ENCODE results near the gene P3H4. TPM values are rescaled to one million over a fixed set of nuclear protein-coding genes. Genes with fewer than 3 reads are reported as not detected.
"Not testable (repeated sequence)": the region's sequence is repeated elsewhere in the genome, so short reads cannot be mapped to it uniquely, and the experiment has no call there.

Gene P3H4
- total and polyA plus RNA-seq, 10 donors = 3.3 to 7.1 (median 5.8) TPM

- TF ChIP-seq POLR2AphosphoS5 (IDR thresholded peaks at IDR 0.05) (no peak), POLR2A (IDR thresholded peaks at IDR 0.05) (no peak)
- TF ChIP-seq, protein P1, sequence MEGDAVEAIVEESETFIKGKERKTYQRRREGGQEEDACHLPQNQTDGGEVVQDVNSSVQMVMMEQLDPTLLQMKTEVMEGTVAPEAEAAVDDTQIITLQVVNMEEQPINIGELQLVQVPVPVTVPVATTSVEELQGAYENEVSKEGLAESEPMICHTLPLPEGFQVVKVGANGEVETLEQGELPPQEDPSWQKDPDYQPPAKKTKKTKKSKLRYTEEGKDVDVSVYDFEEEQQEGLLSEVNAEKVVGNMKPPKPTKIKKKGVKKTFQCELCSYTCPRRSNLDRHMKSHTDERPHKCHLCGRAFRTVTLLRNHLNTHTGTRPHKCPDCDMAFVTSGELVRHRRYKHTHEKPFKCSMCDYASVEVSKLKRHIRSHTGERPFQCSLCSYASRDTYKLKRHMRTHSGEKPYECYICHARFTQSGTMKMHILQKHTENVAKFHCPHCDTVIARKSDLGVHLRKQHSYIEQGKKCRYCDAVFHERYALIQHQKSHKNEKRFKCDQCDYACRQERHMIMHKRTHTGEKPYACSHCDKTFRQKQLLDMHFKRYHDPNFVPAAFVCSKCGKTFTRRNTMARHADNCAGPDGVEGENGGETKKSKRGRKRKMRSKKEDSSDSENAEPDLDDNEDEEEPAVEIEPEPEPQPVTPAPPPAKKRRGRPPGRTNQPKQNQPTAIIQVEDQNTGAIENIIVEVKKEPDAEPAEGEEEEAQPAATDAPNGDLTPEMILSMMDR (IDR thresholded peaks at IDR 0.05 in 8 of 11, conservative IDR thresholded peaks at IDR 0.05 in 3 of 11) = no peak
- Histone ChIP-seq H3K4me1 (peaks cover 4 to 23% (median 18%) of the 10 kb centered on the region in 6 donors), H3K4me3 (peak overlapping the region; percentile 81 to 93 (median 84)), H3K27ac (peak overlapping the region in 5 of 8 donors; percentile 65 to 85 (median 74)), H3K27me3 (replicated peaks in 1 of 7) (peaks cover 0 to 8% (median 0%) of the 10 kb centered on the region in 7 donors), H3K9me3 (no peaks in the 10 kb centered on the region), H3K36me3 (peaks cover 0 to 22% (median 7%) of the 10 kb centered on the region in 6 donors)
- no peak for DNase-seq
- WGBS, 5 donors = 48 to 60% (median 53%) methylated on average over 21 of the region's 21 CpGs
- intact Hi-C loops (cut with DNase I; ENCODE audit: low total_unique reads) = no loop called here
Measured at GRCh38 chr17:41836550-41837196, 24.9 kb upstream of the P3H4 start.

GRCh38 chr17:41835800-41836549 lies 24.2 kb upstream of the P3H4 start, which contains the start of gene NT5C3B:
Gene NT5C3B, minus strand, starts transcription at chr17:41836232. Its CDS starts 39 bp downstream, at chr17:41836193.
- WGBS, 5 donors = 1% methylated on average over 52 to 72 of the region's 72 CpGs
- DNase-seq = peak; percentile 88
- Histone ChIP-seq H3K36me3 (peaks cover 0 to 29% (median 14%) of the 10 kb centered on the region in 6 donors), H3K9me3 (no peaks in the 10 kb centered on the region), H3K27me3 (replicated peaks in 1 of 7) (peaks cover 0 to 8% (median 0%) of the 10 kb centered on the region in 7 donors), H3K4me1 (peaks cover 4 to 23% (median 18%) of the 10 kb centered on the region in 6 donors), H3K27ac (peak within 1 kb of the TSS in 7 of 8 donors; percentile 46 to 85 (median 73)), H3K4me3 (peak within 1 kb of the TSS; percentile 81 to 93 (median 84))
- intact Hi-C loops (cut with DNase I; ENCODE audit: low total_unique reads) = no loop called here
- TF ChIP-seq POLR2AphosphoS5 (IDR thresholded peaks at IDR 0.05) = peak; percentile 76 to 78 (median 78)
- TF ChIP-seq POLR2A (IDR thresholded peaks at IDR 0.05) = no peak

DNA sequence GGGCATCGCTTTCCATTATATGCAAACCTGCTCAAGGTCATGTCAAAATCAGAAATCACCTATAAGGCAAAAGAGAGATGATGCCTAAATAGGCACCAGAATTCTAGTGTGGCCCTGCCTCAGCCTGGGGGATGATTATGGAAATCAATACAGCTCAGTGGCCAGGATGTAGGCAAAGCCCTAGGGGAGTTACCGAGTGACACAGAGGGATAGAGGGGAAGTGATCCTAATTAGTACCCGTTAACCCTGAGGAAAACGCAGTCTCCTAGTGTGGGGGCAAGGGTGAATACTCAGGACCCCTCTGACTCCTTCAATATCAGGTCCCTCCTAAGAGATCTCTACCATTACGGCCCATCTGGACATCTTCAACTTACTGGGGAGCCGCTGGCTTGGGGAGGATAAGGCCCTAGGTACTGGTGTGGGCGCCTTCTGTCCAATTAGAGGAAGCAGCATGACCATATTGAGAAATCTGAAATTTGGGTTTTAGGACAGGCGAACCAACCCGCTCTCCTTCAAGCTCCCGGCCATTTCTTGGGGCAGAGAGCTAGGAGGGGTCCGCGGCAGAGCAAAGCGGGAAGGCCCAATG lies 23.6 kb upstream of the P3H4 start:
- peak overlapping the region; percentile 81 to 93 (median 84) for H3K4me3 ChIP-seq
- DNase-seq = peak; percentile 77
- no peaks in the 10 kb centered on the region for H3K9me3 ChIP-seq
- intact Hi-C loops (cut with DNase I; ENCODE audit: low total_unique reads) = no loop called here
- TF ChIP-seq POLR2A (IDR thresholded peaks at IDR 0.05) = no peak
- TF ChIP-seq POLR2AphosphoS5 (IDR thresholded peaks at IDR 0.05) = no peak
- TF ChIP-seq, protein P1 (IDR thresholded peaks at IDR 0.05 in 8 of 11, conservative IDR thresholded peaks at IDR 0.05 in 3 of 11) = no peak
- H3K27ac ChIP-seq = peak overlapping the region in 7 of 8 donors; percentile 46 to 85 (median 73)
- peaks cover 4 to 23% (median 18%) of the 10 kb centered on the region in 6 donors for H3K4me1 ChIP-seq
- peaks cover 0 to 8% (median 0%) of the 10 kb centered on the region in 7 donors for H3K27me3 ChIP-seq (replicated peaks in 1 of 7)
- peaks cover 0 to 36% (median 20%) of the 10 kb centered on the region in 6 donors for H3K36me3 ChIP-seq
- WGBS, 5 donors = 14 to 27% (median 21%) methylated on average over 10 to 13 of the region's 13 CpGs

DNA sequence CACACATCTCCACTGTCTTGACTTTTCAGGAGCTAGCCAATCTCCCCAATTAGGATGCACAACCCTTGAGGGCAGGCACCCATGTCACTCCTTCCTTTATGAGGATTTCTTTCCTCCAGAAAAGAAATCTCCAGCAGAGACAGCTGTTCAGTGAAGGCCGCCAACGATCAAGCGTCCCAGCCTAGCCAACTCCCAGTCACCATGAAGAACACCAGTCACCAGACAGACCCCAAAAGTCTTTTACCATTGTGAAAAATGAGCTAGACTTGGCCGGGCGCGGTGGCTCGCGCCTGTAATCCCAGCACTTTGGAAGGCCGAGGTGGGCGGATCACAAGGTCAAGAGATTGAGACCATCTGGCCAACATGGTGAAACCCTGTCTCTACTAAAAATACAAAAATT lies 18.2 kb upstream of the P3H4 start:
- H3K27me3 ChIP-seq (replicated peaks in 1 of 7); H3K27ac ChIP-seq; intact Hi-C loops (cut with DNase I; ENCODE audit: low total_unique reads); H3K4me3 ChIP-seq; H3K4me1 ChIP-seq; H3K9me3 ChIP-seq: not testable (repeated sequence)
- WGBS, 5 donors = 85 to 88% (median 86%) methylated on average over 10 of the region's 10 CpGs
- peak; percentile 46 for DNase-seq
- H3K36me3 ChIP-seq = peaks cover 4 to 89% (median 58%) of the 10 kb centered on the region in 6 donors

All from spleen (tissue), 11 donors.